ENCODE results near the gene ZNF823.

- TF ChIP-seq CTCF (IDR thresholded peaks at IDR 0.05; ENCODE audit: low read depth, low read length) (no peak), POLR2A (IDR thresholded peaks at IDR 0.05; ENCODE audit: extremely low read depth, insufficient read length) (no peak), MYC (IDR thresholded peaks at IDR 0.05; ENCODE audit: low read depth, low read length) (no peak)
- TF ChIP-seq, protein P1, sequence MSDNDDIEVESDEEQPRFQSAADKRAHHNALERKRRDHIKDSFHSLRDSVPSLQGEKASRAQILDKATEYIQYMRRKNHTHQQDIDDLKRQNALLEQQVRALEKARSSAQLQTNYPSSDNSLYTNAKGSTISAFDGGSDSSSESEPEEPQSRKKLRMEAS (IDR thresholded peaks at IDR 0.05; ENCODE audit: low read depth, low read length), result no peak
These were observed 9.2 kb downstream of the ZNF823 start for GRCh38 chr19:11729586-11729985.

All from NB4 (cell line).